HG03175 (cell line): ENCODE results near the gene SF3B5.
"Not testable (repeated sequence)": the region's sequence is repeated elsewhere in the genome, so short reads cannot be mapped to it uniquely, and the experiment has no call there.

Experiments
- ATAC-seq: cut with Tn5 transposase; IDR thresholded peaks from one replicate; pipeline ENCODE4 v1.9.1; 2021; ENCODE audit warnings: mild to moderate bottlenecking, moderate library complexity; ENCODE audit not compliant: unreplicated experiment

SF3B5 gene

DNA sequence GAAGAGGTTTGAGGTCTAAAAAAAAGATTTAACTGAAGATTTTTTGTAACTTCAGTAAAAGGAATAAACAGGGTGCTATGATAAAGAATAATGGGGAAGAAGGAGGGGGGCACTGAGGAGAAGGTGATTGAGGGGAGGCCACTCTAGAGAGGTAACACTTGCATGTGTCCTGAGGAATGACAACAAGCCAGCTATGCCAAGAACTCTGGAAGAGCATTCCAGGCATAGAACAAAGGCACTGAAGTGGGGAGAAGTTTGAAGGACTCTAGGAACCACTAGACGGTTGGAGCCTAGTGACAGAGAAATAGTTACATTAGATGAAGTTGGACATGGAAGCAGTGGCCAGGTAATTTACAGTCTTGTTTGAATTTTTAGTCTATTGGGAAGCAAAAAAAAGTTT is 10.8 kb upstream of the SF3B5 start:
- no peak for ATAC-seq

DNA sequence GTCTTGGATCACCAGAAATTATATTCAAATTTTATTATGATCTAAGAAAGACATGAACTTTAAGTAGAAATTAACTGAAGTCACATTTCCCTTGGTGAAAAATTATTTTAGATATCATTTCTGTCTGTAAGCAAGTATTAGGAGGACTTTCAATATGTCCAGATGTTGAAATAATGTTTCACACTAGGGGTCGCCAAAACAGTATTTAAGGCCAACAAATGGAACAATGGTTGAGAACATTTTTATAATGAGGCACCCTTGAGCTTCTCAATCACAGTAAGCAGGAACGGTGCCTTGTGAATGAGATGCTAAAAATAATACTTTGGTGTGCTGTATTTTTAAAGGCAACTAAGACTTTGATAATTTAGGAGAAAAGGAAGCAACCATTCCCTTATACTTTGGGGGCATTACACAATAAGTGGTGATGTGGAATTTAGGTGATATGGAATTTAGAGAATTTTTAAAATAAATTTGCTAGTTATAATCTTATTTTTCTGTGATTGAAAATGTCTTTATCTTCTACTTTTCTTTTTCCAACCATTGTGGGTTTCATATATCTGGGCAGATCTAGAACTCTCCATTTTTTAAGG is 9.6 kb upstream of the SF3B5 start:
- ATAC-seq: peak; percentile 86

DNA sequence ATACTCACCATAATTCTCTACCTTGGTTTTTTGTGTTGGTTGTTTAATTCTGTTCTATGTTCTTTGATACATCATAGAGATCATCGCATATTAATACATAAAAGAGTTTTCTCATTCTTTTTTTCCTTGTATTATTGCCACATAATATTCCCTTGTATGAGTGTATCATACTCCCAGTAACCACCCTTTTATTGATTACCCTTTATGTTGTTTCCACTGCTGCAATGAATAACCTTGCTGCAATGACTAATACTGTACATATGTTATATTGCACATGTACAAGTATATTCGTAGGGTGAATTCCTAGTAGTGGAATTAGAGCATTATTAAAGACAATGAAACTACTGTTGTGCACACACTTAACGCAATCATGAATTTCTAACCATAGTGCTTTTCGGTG is 9.1 kb upstream of the SF3B5 start:
- ATAC-seq: no peak

DNA sequence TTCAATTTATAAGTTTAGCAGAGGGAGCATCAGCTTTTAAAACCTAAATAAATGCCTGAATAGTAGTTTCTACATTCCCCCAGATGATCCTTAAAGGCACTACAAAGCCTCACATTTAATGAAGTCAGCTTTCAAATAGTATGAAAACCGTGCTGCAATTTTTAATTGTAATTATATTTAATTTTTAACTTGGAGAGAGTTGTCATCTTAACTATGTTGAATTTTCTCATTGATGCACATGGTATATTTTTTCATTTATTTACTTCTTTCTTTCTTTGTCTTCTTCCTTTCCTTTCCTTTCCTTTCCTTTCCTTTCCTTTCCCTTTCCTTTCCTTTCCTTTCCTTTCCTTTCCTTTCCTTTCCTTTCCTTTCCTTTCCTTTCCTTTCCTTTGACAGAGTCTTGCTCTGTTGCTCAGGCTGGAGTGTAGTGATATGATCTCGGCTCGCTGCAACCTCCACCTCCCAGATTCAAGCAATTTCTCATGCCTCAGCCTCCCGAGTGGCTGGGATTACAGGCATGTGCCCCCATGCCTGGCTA is 7.7 kb upstream of the SF3B5 start:
- no peak for ATAC-seq

DNA sequence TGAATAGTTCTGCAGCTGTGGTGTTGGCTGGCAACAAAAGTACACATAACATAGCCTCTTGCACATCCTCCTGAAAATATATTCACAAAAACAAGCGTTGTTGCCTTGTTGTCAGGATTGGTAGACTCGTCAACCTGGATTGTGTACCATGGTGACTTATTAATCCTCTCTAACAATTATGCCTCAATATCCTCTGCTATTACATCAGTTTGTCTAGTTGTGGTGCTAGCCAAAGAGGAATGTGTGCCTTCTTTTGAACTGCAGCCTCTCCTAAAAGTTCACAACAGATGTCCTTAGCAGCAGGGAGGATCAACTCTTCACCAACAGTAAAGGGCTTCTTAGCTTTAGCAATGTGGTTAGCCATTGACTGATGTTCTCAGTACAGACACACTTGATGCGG is 3.6 kb upstream of the SF3B5 start:
- no peak for ATAC-seq

DNA sequence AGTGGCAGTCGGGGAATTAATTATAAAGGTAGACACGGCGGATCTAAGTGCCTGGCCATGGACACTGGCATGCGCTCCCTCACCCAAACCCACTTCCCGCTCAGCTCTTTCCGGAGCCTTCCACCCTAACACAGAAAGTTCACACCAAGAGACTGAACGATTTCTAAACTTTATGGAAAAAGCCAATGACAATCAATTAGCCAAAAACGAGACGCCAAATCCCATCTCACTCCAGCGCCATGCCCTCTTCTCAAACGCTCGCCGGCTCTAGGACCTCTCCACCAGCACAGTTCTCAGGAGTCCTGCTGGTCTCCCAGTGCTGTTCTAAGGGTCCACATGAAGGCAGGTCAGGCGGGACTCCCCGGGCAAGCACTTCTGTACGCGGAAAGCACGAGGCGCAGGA is 641 bp downstream of the SF3B5 start:
- peak; percentile 0 for ATAC-seq

DNA sequence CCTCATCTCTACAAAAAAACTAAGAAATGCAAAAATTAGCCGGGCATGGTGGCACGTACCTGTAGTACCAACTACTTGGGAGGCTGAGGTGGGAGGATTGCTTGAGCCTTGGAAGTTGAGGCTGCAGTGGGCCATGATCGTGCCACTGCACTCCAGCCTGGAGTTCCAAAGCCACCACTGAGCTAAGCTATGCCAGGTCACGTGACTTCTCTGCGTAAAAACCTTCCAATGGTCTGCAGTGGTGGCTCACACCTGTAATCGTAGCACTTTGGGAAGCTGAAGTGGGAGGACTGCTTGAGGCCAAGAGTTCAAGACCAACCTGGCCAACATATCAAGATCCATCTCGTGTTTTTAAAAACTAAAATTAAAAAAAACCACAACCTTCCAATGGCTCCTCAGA is 1.7 kb downstream of the SF3B5 start:
- ATAC-seq: no peak

DNA sequence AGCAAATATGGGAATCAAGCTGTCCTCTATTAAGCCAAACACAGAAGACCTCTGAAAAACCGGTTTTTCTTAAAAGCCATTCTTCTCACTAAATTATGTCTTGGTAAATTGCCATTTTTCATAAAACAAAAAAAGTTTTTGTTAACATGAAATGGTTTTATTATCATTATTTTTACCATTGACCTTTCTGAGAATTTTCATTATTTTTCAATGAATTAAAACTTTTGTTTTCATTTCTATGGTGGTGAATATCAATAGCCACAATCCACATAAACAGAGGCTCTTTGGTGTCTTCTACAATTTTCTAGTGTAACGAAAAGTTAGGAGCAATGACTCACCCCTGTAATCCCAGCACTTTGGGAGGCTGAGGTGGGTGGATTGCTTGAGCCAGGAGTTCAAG is 2.1 kb downstream of the SF3B5 start:
- no peak for ATAC-seq

DNA sequence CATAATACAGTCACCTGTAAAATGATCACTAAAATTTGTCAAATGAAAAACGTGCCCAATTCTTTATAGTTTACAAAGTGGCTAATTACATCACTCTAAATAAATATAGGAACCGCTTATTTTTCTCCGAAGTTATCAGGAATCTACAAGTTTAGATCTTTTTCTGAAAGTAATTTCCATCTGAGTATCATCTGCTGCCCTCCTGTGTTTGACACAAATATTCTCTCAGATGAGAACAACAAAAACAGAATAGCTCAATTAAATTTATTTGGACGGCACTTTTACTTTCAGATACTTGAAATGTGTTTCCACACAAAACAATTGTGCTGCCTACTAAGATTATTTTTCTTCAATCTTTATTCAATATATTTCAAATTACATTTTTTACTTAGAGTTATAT is 5.0 kb downstream of the SF3B5 start:
- no peak for ATAC-seq

DNA sequence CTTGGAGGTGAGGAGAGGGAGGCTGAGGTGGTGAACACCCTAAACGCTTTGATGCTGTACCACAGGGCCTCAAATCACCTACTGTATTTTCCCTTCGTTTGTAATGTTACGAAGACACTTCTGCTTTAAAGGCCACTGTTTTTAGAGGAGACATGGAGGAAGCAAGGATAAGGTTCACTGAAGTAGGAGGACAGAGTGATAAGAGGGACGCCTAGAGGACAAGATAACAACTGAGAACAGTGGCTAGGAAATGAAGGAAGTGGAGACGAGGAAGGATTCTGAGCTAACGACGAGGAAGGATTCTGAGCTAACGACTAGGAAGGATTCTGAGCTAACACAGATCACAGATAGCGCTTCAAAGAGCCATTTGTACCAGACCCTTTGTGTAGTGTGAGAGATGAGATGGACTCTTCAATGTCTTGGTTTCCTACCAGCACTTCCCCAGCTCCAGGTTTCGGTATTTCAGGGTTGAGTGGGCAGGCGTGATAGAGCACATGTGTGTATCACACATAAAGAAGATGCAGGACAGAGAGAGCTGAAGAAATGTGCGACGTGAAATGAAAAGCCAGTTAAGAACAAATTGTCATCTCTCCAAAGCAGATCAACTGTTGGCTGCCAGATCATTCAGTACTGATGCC is 7.5 kb downstream of the SF3B5 start:
- peak; percentile 41 for ATAC-seq

DNA sequence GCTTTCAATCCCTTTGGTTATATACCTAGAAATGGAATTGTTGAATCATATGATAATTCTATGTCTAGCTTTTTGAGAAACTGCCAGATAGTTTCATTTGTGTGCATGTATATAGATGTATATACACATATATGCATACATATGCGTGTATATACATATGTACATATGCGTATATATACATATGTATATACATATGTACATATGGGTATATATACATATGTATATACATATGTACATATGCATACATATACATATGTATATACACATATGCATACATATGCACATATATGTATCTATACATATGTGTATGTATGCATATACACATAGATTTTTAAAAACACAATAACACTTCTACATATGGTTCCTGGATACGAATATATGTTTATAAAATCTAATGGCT is 8.4 kb downstream of the SF3B5 start:
- no peak for ATAC-seq

DNA sequence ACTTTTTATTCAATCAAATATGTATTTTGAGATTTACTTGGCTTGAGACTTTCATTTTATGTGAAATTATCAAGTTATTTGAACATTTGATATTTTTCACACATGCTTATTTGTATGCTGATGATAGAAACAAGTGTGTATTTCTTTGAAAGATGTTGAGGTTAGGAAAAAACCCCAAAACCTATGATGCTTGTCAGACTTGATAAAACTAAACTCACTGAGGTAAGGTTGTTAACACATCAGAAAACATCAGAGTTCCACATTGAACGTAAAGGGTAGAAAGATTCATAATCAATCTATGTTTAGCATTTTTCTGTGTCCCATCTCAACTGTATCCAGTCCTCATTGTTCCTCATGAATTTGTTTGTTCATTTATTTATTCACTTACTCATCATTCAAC is 12.2 kb downstream of the SF3B5 start:
- ATAC-seq: no peak

DNA sequence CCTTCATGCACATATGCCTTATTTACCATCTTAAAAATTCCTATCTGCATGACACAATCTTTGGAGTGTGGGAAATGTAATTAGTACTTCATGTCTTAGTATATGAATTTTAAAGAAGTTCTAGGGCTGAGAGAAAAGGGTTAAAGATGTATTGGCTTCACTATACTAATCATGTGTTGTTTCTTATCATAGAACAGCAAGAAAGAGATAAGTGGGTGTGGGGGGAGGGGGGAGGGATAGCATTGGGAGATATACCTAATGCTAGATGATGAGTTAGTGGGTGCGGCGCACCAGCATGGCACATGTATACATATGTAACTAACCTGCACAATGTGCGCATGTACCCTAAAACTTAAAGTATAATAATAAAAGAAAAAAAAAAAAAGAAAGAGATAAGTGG is 13.0 kb downstream of the SF3B5 start:
- ATAC-seq: not testable (repeated sequence)

DNA sequence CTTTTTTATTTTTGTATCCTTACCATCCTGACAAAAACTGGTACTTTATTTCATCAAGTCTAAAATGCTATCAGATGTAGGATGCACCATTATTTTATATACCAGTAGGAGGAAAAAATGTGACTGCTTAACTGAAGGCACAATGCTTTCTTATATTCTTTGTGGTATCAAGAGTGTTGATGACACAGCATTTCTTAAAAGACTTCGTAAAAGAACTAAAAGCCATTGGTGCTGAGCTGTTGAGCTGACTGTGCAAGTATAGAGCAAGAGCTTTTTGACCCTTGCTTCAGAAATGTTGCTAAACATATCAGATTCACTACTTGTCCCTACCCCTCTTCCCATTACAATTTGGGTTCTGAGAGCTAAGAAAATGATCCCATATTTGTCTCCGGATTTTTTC is 17.5 kb downstream of the SF3B5 start:
- ATAC-seq: no peak

DNA sequence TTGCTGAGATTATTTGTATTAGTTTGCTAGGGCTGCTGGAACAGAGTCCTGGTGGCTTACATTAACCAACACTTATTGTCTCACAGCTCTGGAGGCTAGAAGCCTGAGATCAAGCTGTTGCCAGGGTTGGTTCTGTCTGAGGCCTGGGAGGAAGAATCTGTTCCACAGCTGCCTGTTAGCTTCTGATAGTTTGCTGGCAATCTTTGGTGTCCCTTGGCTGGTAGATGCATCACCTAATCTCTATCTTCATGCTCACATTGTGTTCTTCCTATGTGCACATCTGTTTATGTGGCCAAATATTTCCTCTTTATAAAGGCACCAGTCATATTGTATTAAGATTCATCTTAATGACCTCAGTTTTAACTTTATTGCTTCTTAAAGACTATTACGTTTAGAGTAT is 19.5 kb downstream of the SF3B5 start:
- no peak for ATAC-seq

DNA sequence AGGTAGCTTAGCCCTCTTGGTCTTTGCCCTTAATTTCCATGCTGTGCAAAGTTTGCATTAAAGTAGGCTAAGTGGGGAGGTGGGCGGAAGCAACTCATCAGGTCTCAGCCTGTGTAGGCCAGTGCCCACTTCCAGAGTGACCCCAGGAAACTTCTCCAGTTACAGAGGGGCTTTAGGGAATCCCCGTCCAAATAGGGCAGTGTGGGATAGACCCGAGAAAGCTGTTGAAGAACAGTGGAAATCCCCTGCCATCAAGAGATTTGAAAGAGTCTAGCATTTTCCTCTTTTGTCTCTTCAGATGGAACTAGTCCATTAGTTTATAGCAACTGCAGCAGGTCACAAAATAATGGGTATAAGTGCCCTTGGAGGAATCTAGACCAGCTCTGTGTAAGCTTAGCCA is 20.2 kb downstream of the SF3B5 start:
- ATAC-seq: no peak

DNA sequence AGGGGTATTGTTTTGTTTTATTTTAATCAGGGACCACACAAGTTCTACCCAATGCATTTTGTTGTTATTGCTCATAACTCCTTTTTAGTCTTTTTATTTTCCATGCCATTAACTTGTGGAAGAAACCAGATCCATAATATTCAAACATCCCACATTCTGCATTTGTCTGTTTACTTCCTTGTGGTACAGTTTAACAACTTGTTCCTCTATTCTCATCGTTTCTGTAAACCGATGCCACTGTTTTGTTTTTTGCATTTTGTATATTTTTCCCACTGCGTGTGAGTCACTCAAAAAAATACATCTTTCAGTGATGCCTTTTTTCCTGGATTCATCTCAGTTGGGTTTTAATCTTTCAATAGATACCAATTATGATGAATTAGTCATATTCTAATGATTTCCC is 22.3 kb downstream of the SF3B5 start:
- no peak for ATAC-seq

DNA sequence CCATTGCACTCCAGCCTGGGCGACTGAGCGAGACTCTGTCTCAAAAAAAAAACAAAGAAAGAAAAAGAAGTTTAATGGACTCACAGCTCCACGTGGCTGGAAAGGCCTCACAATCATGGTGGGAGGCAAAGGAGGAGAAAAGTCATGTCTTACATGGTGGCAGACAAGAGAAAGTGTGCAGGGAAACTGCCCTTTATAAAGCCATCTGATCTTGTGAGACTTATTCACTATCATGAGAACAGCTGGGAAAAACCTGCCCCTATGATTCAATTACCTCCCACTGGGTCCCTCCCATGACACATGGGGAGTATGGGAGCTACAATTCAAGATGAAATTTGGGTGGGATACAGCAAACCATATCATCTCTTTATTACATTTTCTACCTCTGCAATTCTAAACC is 25.9 kb downstream of the SF3B5 start:
- ATAC-seq: no peak

DNA sequence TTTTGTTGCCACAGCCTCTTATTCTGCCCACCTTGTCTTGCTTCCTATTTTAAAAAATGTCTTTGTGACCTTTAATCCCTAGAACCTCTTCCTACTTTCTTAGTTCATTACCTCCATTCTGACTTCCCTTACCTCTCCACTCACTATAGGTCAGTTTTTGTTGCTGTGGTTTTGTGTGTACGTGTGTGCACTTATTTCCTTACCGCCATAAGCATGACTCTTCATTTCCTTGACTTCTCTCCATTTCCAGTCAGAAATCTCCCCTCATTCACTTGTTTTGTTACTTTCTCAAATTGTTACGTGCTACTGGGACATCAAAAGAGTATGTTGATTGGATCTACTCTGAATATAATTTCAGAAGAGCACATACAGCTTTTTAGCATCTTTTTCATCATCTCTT is 26.6 kb downstream of the SF3B5 start:
- no peak for ATAC-seq

DNA sequence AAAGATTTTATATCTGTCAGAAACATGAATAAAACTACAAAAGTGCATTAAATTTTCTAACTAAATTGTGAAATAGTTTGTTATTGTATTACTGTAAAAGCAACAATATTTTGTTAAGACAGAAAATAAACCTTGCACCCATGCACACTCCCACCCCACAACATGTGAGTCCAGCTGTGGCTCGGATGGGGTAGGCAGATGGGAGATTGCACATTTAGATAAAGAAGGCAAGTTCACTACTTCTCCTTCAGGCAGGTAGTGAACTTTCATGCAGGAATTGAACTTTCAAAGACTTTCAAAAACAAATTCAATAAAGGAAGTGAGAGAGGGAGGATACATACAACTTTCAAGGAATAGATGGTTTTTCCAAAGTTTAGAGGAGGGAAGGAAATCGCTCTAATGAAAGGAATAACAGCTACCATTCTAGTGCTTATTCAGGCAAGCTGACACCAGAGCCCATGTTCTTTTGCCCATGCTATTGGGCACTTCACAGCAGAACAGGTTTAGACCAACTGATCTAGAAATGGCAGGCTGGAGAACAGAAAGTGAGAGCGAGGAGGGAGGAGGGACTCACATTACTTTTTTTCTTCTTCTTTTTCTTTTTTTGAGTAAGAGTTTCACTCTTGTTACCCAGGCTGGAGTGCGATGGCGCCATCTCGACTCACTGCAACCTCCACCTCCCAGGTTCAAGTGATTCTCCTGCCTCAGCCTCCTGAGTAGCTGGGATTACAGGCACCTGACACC is 28.5 kb downstream of the SF3B5 start:
- peak; percentile 39 for ATAC-seq

DNA sequence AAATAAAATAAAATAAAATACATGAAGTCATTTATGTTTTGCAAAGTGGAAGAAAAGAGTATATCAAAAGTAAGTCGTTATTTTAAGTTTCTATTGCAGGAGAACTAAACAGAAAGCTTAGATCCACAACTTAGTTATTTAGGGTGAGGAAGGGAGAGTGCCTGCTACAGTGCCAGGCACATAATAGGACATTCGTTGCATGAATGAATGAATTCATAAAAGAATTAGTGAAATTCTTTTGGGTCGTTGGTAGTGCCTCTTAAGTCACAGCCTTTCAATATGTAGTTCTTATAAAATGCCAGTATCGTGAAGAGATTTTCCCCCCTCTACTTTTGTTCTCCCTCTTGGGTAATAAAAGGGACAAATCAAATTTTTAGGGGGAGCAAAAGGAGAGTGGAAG is 29.1 kb downstream of the SF3B5 start:
- ATAC-seq: no peak

DNA sequence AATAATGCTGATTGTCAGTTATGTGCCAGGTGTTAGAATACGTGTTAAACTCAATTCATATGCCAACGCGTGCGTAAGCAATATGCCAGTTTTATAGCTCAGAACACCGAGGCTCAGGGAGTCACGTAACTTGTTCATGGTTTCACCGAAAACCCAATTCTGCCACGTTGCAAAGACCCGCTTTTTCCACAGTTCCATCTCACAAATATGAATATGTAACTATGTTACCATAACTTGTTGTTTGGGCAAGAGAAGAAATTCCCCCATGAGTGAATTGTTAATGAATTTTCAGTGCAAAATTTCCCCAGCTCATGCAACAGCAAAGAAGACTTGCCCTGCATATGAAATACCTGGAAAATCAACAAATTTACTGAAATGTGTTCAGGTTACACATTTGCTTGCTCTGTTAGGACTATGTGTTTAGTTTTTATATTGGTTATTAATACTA is 30.1 kb downstream of the SF3B5 start:
- ATAC-seq: no peak
